A204.1 (cell line): Measurements from ENCODE around the gene TTC38.

ENCODE experiments used
- FAIRE-seq: peaks from 2 replicates; lab custom pipeline; 2012; peaks lifted over from hg19 to GRCh38; lab: Jason Lieb, UNC

Gene TTC38

GRCh38 chr22:46278656-46279645, 11.1 kb downstream of the TTC38 start:
- FAIRE-seq, result no peak

GRCh38 chr22:46280063-46280817, 12.4 kb downstream of the TTC38 start:
- no peak for FAIRE-seq

GRCh38 chr22:46280999-46281623, 13.3 kb downstream of the TTC38 start:
- no peak for FAIRE-seq

GRCh38 chr22:46281866-46282678, 14.3 kb downstream of the TTC38 start:
- FAIRE-seq, result no peak

- no peak for FAIRE-seq
Observed at GRCh38 chr22:46286006-46286405, 18.2 kb downstream of the TTC38 start.

- no peak for FAIRE-seq
Observed at GRCh38 chr22:46286941-46287872, 19.4 kb downstream of the TTC38 start.

- no peak for FAIRE-seq
Observed at GRCh38 chr22:46287873-46288751, 20.3 kb downstream of the TTC38 start.

- FAIRE-seq, result no peak
Observed at GRCh38 chr22:46288846-46289243, 21.0 kb downstream of the TTC38 start.

GRCh38 chr22:46289244-46289891, 21.6 kb downstream of the TTC38 start:
- no peak for FAIRE-seq

GRCh38 chr22:46290121-46290842, 22.5 kb downstream of the TTC38 start:
- no peak for FAIRE-seq

GRCh38 chr22:46290843-46291785, 23.3 kb downstream of the TTC38 start:
- no peak for FAIRE-seq

GRCh38 chr22:46292173-46292572, 24.4 kb downstream of the TTC38 start:
- no peak for FAIRE-seq

- FAIRE-seq, result no peak
Observed at GRCh38 chr22:46292732-46293131, 24.9 kb downstream of the TTC38 start.

- no peak for FAIRE-seq
Observed at GRCh38 chr22:46293577-46294260, 25.9 kb downstream of the TTC38 start.

- no peak for FAIRE-seq
Observed at GRCh38 chr22:46294784-46295183, 27.0 kb downstream of the TTC38 start.

- FAIRE-seq, result no peak
Observed at GRCh38 chr22:46295277-46295971, 27.6 kb downstream of the TTC38 start.
